ENCODE data around the gene ALG11.

DNA sequence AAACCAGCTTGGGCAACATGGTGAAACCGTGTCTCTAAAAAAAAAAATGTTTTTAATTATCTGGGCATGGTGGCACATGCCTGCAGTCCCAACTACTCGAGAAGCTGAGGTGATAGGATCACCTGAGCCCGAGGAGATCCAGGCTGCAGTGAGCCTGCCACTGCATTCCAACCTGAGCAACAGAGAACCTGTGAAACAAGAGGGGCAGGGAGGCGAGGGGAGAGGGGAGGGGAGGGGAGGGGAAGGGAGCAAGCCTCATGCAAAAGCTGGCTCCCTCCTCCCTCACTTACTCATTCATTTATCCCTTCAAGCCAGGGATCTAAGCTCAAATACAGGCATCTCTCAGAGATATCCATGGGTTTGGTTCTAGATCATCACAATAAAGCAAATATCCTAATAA, 9.8 kb upstream of the ALG11 start:
- no peak for TF ChIP-seq EP300 (IDR thresholded peaks at IDR 0.05)
- no peak for TF ChIP-seq CTCF (IDR thresholded peaks at IDR 0.05)
- no peak for TF ChIP-seq POLR2A (IDR thresholded peaks at IDR 0.05)

Measured in ovary (tissue), 3 donors.